Stimulated activated naive CD4-positive, alpha-beta T cell treated with Interleukin-2 at 50 U/mL for 16 hours (primary cell): ENCODE measurements around the gene CTIF.

Experiments used
- DNase-seq: peaks from one replicate; lab custom pipeline; 2025; lab: John Stamatoyannopoulos, UW

The CTIF gene

GRCh38 chr18:48732767-48733424 lies 194.1 kb downstream of the CTIF start:
- DNase-seq: no peak

GRCh38 chr18:48733643-48734253 lies 194.9 kb downstream of the CTIF start:
- DNase-seq: no peak

GRCh38 chr18:48734460-48734859 lies 195.6 kb downstream of the CTIF start:
- no peak for DNase-seq

- no peak for DNase-seq
Observed at GRCh38 chr18:48735080-48735676, 196.3 kb downstream of the CTIF start.

- no peak for DNase-seq
Observed at GRCh38 chr18:48735681-48736255, 196.9 kb downstream of the CTIF start.

GRCh38 chr18:48736321-48737260 lies 197.8 kb downstream of the CTIF start:
- DNase-seq: no peak

GRCh38 chr18:48739266-48740067 lies 200.6 kb downstream of the CTIF start:
- DNase-seq: no peak

GRCh38 chr18:48740068-48740440 lies 201.2 kb downstream of the CTIF start:
- DNase-seq: no peak

GRCh38 chr18:48740851-48741485 lies 202.1 kb downstream of the CTIF start:
- no peak for DNase-seq

GRCh38 chr18:48741866-48742265 lies 203.0 kb downstream of the CTIF start:
- no peak for DNase-seq

- no peak for DNase-seq
Observed at GRCh38 chr18:48742304-48742703, 203.5 kb downstream of the CTIF start.

GRCh38 chr18:48742706-48743475 lies 204.1 kb downstream of the CTIF start:
- DNase-seq: no peak

GRCh38 chr18:48743886-48744285 lies 205.1 kb downstream of the CTIF start:
- DNase-seq: no peak

- no peak for DNase-seq
Observed at GRCh38 chr18:48745293-48745692, 206.5 kb downstream of the CTIF start.

- DNase-seq: no peak
Observed at GRCh38 chr18:48749768-48750167, 210.9 kb downstream of the CTIF start.

GRCh38 chr18:48750485-48751175 lies 211.8 kb downstream of the CTIF start:
- DNase-seq: no peak

- no peak for DNase-seq
Observed at GRCh38 chr18:48751727-48752468, 213.1 kb downstream of the CTIF start.

- DNase-seq: no peak
Observed at GRCh38 chr18:48752478-48752877, 213.6 kb downstream of the CTIF start.

GRCh38 chr18:48752928-48753327 lies 214.1 kb downstream of the CTIF start:
- no peak for DNase-seq
